DOHH2 (cell line): ENCODE measurements around the gene REEP2.
A peak's percentile ranks its signal among the peaks of the same experiment; 100 is the strongest.

Experiments
- H3F3A ChIP-seq: fragments of 200-600 bp; sonication (generic), shearing (Covaris generic); 2 replicates; pipeline ENCODE4 v1.6.0; 2016; ENCODE audit warnings: antibody characterized with exemption, mild to moderate bottlenecking; ENCODE audit not compliant: control insufficient read depth, insufficient read depth
- H3K27ac ChIP-seq: fragments of 200-600 bp; sonication (generic); 2 replicates; pipeline ENCODE4 v1.5.1; 2014; ENCODE audit warnings: low read depth, mild to moderate bottlenecking, low read length, moderate library complexity
- H3K27me3 ChIP-seq: fragments of 200-600 bp; sonication (generic); 2 replicates; pipeline ENCODE4 v1.6.1; 2014; ENCODE audit warnings: mild to moderate bottlenecking, low read length, mixed read lengths; ENCODE audit not compliant: control insufficient read depth
- H3K36me3 ChIP-seq: fragments of 200-600 bp; sonication (generic); 2 replicates; pipeline ENCODE4 v1.6.1; 2014; ENCODE audit warnings: mild to moderate bottlenecking, low read length, moderate library complexity, mixed read lengths; ENCODE audit not compliant: control insufficient read depth
- H3K4me1 ChIP-seq: fragments of 200-600 bp; sonication (generic); 2 replicates; pipeline ENCODE4 v1.6.1; 2014; ENCODE audit warnings: mild to moderate bottlenecking, low read length, mixed read lengths; ENCODE audit not compliant: control insufficient read depth
- H3K4me2 ChIP-seq: fragments of 200-600 bp; sonication (generic); 2 replicates; pipeline ENCODE4 v1.6.0; 2014; ENCODE audit warnings: mild to moderate bottlenecking, low read length, moderate library complexity
- H3K4me3 ChIP-seq: fragments of 200-600 bp; sonication (generic); 2 replicates; pipeline ENCODE4 v1.5.1; 2014; ENCODE audit warnings: mild to moderate bottlenecking, low read length, mixed read lengths
- H3K79me2 ChIP-seq: fragments of 200-600 bp; sonication (generic); 2 replicates; pipeline ENCODE4 v1.6.1; 2014; ENCODE audit warnings: mild to moderate bottlenecking, low read length, mixed read lengths; ENCODE audit not compliant: control insufficient read depth
- H3K9me2 ChIP-seq: fragments of 200-600 bp; sonication (generic); replicated peaks from 2 replicates; pipeline ENCODE4 v1.6.1; 2014; ENCODE audit warnings: mild to moderate bottlenecking, low read length, mixed read lengths; ENCODE audit not compliant: control insufficient read depth
- H3K9me3 ChIP-seq: fragments of 200-600 bp; sonication (generic); 2 replicates; pipeline ENCODE4 v1.6.1; 2014; ENCODE audit warnings: antibody characterized with exemption, low read length, mixed read lengths; ENCODE audit not compliant: control insufficient read depth, insufficient read depth
- H4K20me1 ChIP-seq: fragments of 200-600 bp; sonication (generic); 2 replicates; pipeline ENCODE4 v1.6.0; 2014; ENCODE audit warnings: low read depth, mild to moderate bottlenecking, antibody characterized with exemption, low read length, moderate library complexity; ENCODE audit not compliant: control insufficient read depth, insufficient read depth
- EZH2phosphoT487 ChIP-seq: fragments of 200-600 bp; sonication (generic); IDR thresholded peaks from 2 replicates; pipeline ENCODE4 v1.6.1; 2017; ENCODE audit warnings: borderline replicate concordance, mild to moderate bottlenecking, antibody characterized with exemption, low read length, moderate library complexity, mixed read lengths
- TF ChIP-seq, protein P1 (sequence below): fragments of 200-600 bp; sonication (generic); IDR thresholded peaks from one replicate; pipeline ENCODE4 v1.5.1; 2014; ENCODE audit warnings: antibody characterized with exemption, mild to moderate bottlenecking, low read depth, low read length; ENCODE audit not compliant: poor library complexity, severe bottlenecking

REEP2 gene

DNA sequence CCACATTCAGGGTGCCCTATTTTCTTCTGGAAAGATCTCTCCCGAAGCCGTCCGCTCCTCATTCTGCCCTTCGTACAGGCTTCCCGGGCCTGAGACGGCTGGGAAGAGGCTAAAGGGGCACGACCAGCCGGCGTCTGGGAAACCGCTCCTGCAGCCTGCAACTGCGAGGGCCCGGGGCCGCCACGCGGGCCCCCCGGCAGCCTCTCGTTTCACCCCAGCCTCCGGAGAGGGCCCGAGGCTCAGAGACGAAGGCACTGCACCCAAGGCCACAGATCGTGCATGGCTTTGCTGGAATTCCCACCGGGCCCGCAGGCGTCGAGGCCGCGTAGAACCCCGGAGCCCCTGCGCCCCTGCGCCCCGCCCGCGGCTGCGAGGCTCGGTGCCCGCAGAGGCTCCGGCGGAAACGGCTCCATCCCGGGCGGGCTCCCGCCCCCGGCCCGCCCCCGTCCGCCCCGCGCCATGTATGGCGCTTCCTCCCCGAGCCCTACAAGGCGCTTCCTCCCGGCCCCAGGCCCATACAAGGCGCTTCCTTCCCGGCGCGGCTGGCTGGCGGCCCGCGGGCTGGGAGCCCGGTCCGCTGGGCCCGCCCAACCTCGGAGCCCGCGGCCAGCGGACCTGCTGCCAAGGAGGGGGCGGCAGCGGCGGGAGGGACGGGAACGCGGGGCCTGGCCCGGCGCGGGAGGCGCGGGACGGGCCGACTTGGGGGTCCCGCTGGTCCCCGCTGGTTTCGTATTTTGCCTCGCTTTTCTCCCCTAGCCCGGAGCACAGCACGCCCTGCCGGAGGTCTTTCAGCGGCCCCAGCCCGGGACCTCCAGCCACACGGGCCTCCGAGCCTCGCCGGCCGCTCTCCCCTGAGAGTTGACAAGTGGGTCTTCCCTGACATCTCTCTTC is 53.1 kb downstream of the REEP2 start:
- no peaks in the 10 kb centered on the region for H3K79me2 ChIP-seq
- H3K9me2 ChIP-seq, result no peaks in the 10 kb centered on the region
- no peaks in the 10 kb centered on the region for H3F3A ChIP-seq
- H4K20me1 ChIP-seq, result 0 out of 2 replicates have a peak, but pooled peaks cover 3% of the 10 kb centered on the region
- peaks cover 11% of the 10 kb centered on the region for H3K4me1 ChIP-seq
- H3K4me2 ChIP-seq, result peak overlapping the region; percentile 74
- no peaks in the 10 kb centered on the region for H3K9me3 ChIP-seq
- peak overlapping the region; percentile 69 for H3K4me3 ChIP-seq
- H3K36me3 ChIP-seq, result no peaks in the 10 kb centered on the region
- peaks cover 39% of the 10 kb centered on the region for H3K27me3 ChIP-seq
- no peak for TF ChIP-seq EZH2phosphoT487
- TF ChIP-seq, protein P1, sequence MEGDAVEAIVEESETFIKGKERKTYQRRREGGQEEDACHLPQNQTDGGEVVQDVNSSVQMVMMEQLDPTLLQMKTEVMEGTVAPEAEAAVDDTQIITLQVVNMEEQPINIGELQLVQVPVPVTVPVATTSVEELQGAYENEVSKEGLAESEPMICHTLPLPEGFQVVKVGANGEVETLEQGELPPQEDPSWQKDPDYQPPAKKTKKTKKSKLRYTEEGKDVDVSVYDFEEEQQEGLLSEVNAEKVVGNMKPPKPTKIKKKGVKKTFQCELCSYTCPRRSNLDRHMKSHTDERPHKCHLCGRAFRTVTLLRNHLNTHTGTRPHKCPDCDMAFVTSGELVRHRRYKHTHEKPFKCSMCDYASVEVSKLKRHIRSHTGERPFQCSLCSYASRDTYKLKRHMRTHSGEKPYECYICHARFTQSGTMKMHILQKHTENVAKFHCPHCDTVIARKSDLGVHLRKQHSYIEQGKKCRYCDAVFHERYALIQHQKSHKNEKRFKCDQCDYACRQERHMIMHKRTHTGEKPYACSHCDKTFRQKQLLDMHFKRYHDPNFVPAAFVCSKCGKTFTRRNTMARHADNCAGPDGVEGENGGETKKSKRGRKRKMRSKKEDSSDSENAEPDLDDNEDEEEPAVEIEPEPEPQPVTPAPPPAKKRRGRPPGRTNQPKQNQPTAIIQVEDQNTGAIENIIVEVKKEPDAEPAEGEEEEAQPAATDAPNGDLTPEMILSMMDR, result no peak
- H3K27ac ChIP-seq, result no peak overlapping the region

DNA sequence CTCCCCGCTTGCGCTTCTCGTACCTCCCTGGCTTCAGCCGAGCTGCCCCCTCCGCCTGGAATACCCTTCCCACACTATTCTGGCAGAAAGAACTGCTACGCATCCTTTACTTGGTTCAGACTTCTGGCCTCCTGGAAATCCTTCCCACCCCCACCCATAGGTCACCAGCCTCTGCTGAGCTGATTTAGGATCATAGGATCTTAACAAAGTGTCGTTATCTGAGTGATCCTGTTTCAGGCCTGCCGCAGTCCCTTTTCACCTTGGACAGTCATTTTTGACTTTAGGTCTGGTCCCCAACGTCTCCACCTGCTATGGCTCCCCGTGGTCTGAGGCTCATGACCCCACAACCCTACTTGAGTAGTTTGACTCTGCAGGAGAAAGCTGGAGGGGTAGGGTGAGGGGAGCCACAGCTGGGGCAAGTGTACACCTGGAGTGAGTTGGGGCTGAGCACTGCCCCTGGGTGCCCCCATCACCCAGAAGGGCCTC is 53.7 kb downstream of the REEP2 start:
- Histone ChIP-seq H3K9me3 (no peaks in the 10 kb centered on the region), H3K79me2 (no peaks in the 10 kb centered on the region), H3K27ac (no peak overlapping the region), H3K4me1 (peaks cover 11% of the 10 kb centered on the region), H4K20me1 (0 out of 2 replicates have a peak, but pooled peaks cover 3% of the 10 kb centered on the region), H3K9me2 (no peaks in the 10 kb centered on the region), H3F3A (no peaks in the 10 kb centered on the region), H3K4me3 (peak overlapping the region; percentile 69), H3K36me3 (no peaks in the 10 kb centered on the region), H3K27me3 (peaks cover 39% of the 10 kb centered on the region), H3K4me2 (peak overlapping the region; percentile 74)
- TF ChIP-seq, protein P1, result no peak
- no peak for TF ChIP-seq EZH2phosphoT487

DNA sequence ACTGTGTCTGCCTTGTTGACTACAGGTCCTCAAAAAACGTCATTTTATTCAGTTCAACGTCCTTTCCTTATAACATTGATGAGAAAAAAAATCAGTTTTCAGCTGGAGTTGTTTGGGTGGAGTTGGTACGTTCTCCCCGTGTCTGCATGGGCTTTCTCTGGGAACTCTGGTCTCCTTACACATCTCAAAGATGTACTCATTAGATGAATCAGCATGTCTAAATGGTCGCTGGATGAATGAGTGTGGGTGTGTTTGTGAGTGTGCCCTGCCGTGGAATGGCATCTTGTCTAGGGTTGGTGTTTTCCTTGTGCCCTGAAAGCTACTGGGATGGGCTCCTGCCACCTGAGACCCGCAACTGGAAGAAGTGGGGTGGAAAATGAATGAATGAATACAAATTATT is 56.5 kb downstream of the REEP2 start:
- no peak overlapping the region for H3K27ac ChIP-seq
- H3K27me3 ChIP-seq, result peaks cover 23% of the 10 kb centered on the region
- H3F3A ChIP-seq, result no peaks in the 10 kb centered on the region
- H3K4me1 ChIP-seq, result peaks cover 11% of the 10 kb centered on the region
- no peak overlapping the region for H3K4me3 ChIP-seq
- H3K79me2 ChIP-seq, result no peaks in the 10 kb centered on the region
- no peaks in the 10 kb centered on the region for H3K9me3 ChIP-seq
- H3K9me2 ChIP-seq, result no peaks in the 10 kb centered on the region
- no peaks in the 10 kb centered on the region for H3K36me3 ChIP-seq
- H4K20me1 ChIP-seq, result 0 out of 2 replicates have a peak, but pooled peaks cover 3% of the 10 kb centered on the region
- TF ChIP-seq, protein P1, result no peak
- no peak for TF ChIP-seq EZH2phosphoT487
- H3K4me2 ChIP-seq, result no peak overlapping the region
